LNCaP clone FGC (cell line): ENCODE results near the gene NFIB.

Experiments used
- DNase-seq: peaks from one replicate; pipeline ENCODE4 v3.0.0-alpha.2; 2011; ENCODE audit warnings: low read depth
- H3K4me3 ChIP-seq: 2 replicates; pipeline ENCODE4 v1.5.1; 2011; ENCODE audit warnings: mild to moderate bottlenecking, low read depth, low read length, control low read depth
- CTCF ChIP-seq: IDR thresholded peaks from 2 replicates; pipeline ENCODE4 v1.5.1; 2012; ENCODE audit warnings: mild to moderate bottlenecking; ENCODE audit not compliant: control insufficient read depth, insufficient read depth; ENCODE audit errors: extremely low read depth

Gene NFIB

GRCh38 chr9:14310311-14310710, 3.6 kb downstream of the NFIB start:
- DNase-seq: no peak
- no peak for TF ChIP-seq CTCF
- H3K4me3 ChIP-seq: no peak overlapping the region

- TF ChIP-seq CTCF: no peak
These were observed 4.5 kb downstream of the NFIB start for GRCh38 chr9:14309403-14309802.

GRCh38 chr9:14308853-14309145, 5.1 kb downstream of the NFIB start:
- no peak overlapping the region for H3K4me3 ChIP-seq
- no peak for TF ChIP-seq CTCF
- DNase-seq: no peak

More at GRCh38 chr9:14309403-14309802, 4.5 kb downstream of the NFIB start:
- no peak overlapping the region for H3K4me3 ChIP-seq
- DNase-seq: no peak

GRCh38 chr9:14307989-14308852, 5.7 kb downstream of the NFIB start:
- no peak for DNase-seq
- H3K4me3 ChIP-seq: no peak overlapping the region
- TF ChIP-seq CTCF: no peak

- no peak for DNase-seq
- no peak for TF ChIP-seq CTCF
- no peak overlapping the region for H3K4me3 ChIP-seq
These were observed 7.0 kb downstream of the NFIB start for GRCh38 chr9:14306672-14307660.

GRCh38 chr9:14306188-14306587, 7.8 kb downstream of the NFIB start:
- H3K4me3 ChIP-seq: no peak overlapping the region
- no peak for TF ChIP-seq CTCF
- no peak for DNase-seq
